Retinal pigment epithelial cell (primary cell): ENCODE measurements around the gene BLVRA.
"Not testable (repeated sequence)": the region's sequence is repeated elsewhere in the genome, so short reads cannot be mapped to it uniquely, and the experiment has no call there.

ENCODE experiments used
- DNase-seq: peaks from one replicate; pipeline ENCODE4 v3.0.0-alpha.2; 2010; ENCODE audit warnings: low read depth
- H3K4me3 ChIP-seq: 2 replicates; pipeline ENCODE4 v1.5.1; 2011; ENCODE audit warnings: mild to moderate bottlenecking, low read length, control low read depth, moderate library complexity
- CTCF ChIP-seq: conservative IDR thresholded peaks from 2 replicates; pipeline ENCODE4 v1.5.1; 2011; ENCODE audit warnings: low read depth, low read length, control low read depth, inconsistent platforms

Gene BLVRA

GRCh38 chr7:43782768-43783555, 24.5 kb downstream of the BLVRA start:
- no peak for TF ChIP-seq CTCF
- no peak for DNase-seq
- H3K4me3 ChIP-seq, result no peak overlapping the region

GRCh38 chr7:43784030-43784584, 25.6 kb downstream of the BLVRA start:
- TF ChIP-seq CTCF, result no peak
- H3K4me3 ChIP-seq, result no peak overlapping the region
- no peak for DNase-seq

GRCh38 chr7:43784585-43785087, 26.2 kb downstream of the BLVRA start:
- H3K4me3 ChIP-seq, DNase-seq: not testable (repeated sequence)

GRCh38 chr7:43785420-43785819, 26.9 kb downstream of the BLVRA start:
- TF ChIP-seq CTCF, result no peak
- H3K4me3 ChIP-seq, result no peak overlapping the region
- DNase-seq, result no peak

GRCh38 chr7:43787771-43788170, 29.3 kb downstream of the BLVRA start:
- H3K4me3 ChIP-seq, result no peak overlapping the region
- no peak for DNase-seq
- no peak for TF ChIP-seq CTCF

GRCh38 chr7:43790006-43790405, 31.5 kb downstream of the BLVRA start:
- no peak overlapping the region for H3K4me3 ChIP-seq
- no peak for DNase-seq
- no peak for TF ChIP-seq CTCF

GRCh38 chr7:43790834-43791233, 32.4 kb downstream of the BLVRA start:
- no peak for DNase-seq
- TF ChIP-seq CTCF, result no peak
- no peak overlapping the region for H3K4me3 ChIP-seq
